Esophagus muscularis mucosa (tissue), 4 donors: ENCODE results near the gene EXOC7. TPM values are rescaled to one million over a fixed set of nuclear protein-coding genes. Genes with fewer than 3 reads are reported as not detected.

ENCODE experiments used
- DNase-seq: peaks from one replicate; pipeline ENCODE4 v3.0.0-alpha.2; 2017; ENCODE audit errors: extremely low spot score
- H3K27ac ChIP-seq, 4 donors: fragments of 200-600 bp; sonication (generic); replicated peaks in 1 of 4; 1 replicate in 3 of 4; 2 replicates in 1 of 4; pipeline ENCODE4 v1.5.1; 2016 to 2019; ENCODE audit warnings: mild to moderate bottlenecking in 1 of 4
- H3K27me3 ChIP-seq, 4 donors: fragments of 200-600 bp; sonication (generic); one replicate each; pipeline versions ENCODE4 v1.5.1 to v1.6.0; 2016 to 2019
- H3K36me3 ChIP-seq, 4 donors: fragments of 200-600 bp; sonication (generic); one replicate each; pipeline ENCODE4 v1.5.1; 2016 to 2019
- H3K4me1 ChIP-seq, 4 donors: fragments of 200-600 bp; sonication (generic); one replicate each; pipeline ENCODE4 v1.5.1; 2016 to 2019
- H3K4me3 ChIP-seq, 4 donors: fragments of 200-600 bp; sonication (generic); 1 replicate in 2 of 4; 2 replicates in 2 of 4; pipeline ENCODE4 v1.5.1; 2016 to 2019; ENCODE audit warnings: mild to moderate bottlenecking in 4 of 4, moderate library complexity in 1 of 4
- H3K9me3 ChIP-seq, 4 donors: fragments of 200-600 bp; sonication (generic); 1 replicate in 3 of 4; 2 replicates in 1 of 4; pipeline ENCODE4 v1.5.1; 2016 to 2019
- CTCF ChIP-seq, 3 experiments: fragments of 200-600 bp in 2 of 3; fragments of 450-650 bp in 1 of 3; sonication (generic) in 2 of 3; IDR thresholded peaks; one replicate each; pipeline ENCODE4 v1.5.1; 2017 to 2019; ENCODE audit warnings: antibody characterized with exemption in 3 of 3, mild to moderate bottlenecking in 2 of 3, moderate library complexity in 1 of 3
- EP300 ChIP-seq: sonication (generic); formaldehyde crosslinking; IDR thresholded peaks from one replicate; pipeline ENCODE4 v1.6.1; 2017; ENCODE audit warnings: antibody characterized with exemption
- POLR2A ChIP-seq: fragments of 450-650 bp; IDR thresholded peaks from one replicate; pipeline ENCODE4 v1.6.1; 2017; ENCODE audit warnings: antibody characterized with exemption, moderate library complexity, mild to moderate bottlenecking, low read depth
- POLR2AphosphoS5 ChIP-seq, 2 donors: sonication (generic); formaldehyde crosslinking; IDR thresholded peaks; one replicate each; pipeline ENCODE4 v1.6.1; 2017; ENCODE audit warnings: antibody characterized with exemption in 2 of 2
- WGBS: methylation state at CpG from one replicate; pipeline ENCODE4 v1.1.5; 2018; 5-methylcytosine and 5-hydroxymethylcytosine counted together
- intact Hi-C: fragments of 100-400 bp; cut with DNase I; formaldehyde crosslinking; loops from one replicate; pipeline ENCODE4 v1.15.1; 2023
- total RNA-seq, 4 donors: library from RNA; depleted of rRNA; stranded (reverse); fragments of >200 nt; gene quantifications; one replicate each; pipeline versions ENCODE4 v1.1.0 to v1.2.1, GENCODE V29; 2016

Gene EXOC7
- total RNA-seq, 4 donors from 2014 or later, result 65.2 to 94.4 (median 77.1) TPM

- Histone ChIP-seq H3K4me3 (no peak overlapping the region), H3K4me1 (peaks cover 0 to 8% (median 5%) of the 10 kb centered on the region in 4 donors), H3K9me3 (no peaks in the 10 kb centered on the region), H3K36me3 (peaks cover 63 to 85% (median 80%) of the 10 kb centered on the region in 4 donors), H3K27me3 (peaks cover 0 to under 1% (median 0%) of the 10 kb centered on the region in 4 donors), H3K27ac (no peak overlapping the region)
- TF ChIP-seq EP300, result no peak
- no peak for TF ChIP-seq POLR2A
- TF ChIP-seq POLR2AphosphoS5 (IDR thresholded peaks at IDR 0.05), result no peak
- no peak for TF ChIP-seq CTCF (IDR thresholded peaks at IDR 0.05)
- no peak for DNase-seq
- intact Hi-C loops, result no loop called here
- 74% methylated on average over 15 of the region's 17 CpGs for WGBS
Observed at GRCh38 chr17:76085066-76085730, 18.4 kb downstream of the EXOC7 start.

DNA sequence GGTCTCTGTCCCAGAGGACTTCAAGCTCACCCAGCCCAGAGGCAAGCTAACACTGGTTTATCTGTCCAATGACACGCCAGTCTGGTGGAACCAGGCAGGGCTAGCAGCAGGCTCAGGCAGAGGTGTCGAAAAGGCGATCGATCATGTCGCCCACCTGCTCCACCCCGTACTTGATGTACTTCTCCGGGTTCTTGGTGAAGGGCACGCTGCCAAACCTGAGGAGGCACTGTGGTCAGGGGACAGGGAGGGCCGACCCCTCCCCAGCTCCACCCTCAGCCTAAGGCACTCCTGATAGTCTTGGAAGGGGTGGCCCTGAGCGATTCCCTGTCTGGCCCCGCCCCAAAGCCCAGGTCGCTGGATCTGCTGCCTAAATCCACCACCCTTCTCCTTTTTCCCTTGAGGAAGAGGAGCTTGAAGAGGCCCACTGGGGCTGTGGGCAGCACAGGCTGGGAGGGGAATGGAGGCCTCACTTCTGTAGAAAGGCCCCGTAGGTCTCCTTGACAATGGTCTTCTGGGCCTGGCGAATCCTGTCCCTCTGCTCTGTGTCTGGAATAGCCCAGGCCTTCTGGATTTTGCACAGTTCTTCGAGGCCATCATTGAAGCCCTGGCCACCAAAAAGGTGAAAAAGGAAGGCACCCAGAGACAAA lies 19.9 kb downstream of the EXOC7 start:
- WGBS, result 83% methylated on average over 12 of the region's 15 CpGs
- no peak for DNase-seq
- H3K27me3 ChIP-seq, result peaks cover 0 to 16% (median 5%) of the 10 kb centered on the region in 4 donors
- H3K4me3 ChIP-seq, result no peak overlapping the region
- H3K4me1 ChIP-seq, result peaks cover 6 to 20% (median 12%) of the 10 kb centered on the region in 4 donors
- TF ChIP-seq POLR2AphosphoS5 (IDR thresholded peaks at IDR 0.05) (no peak), POLR2A (no peak), CTCF (IDR thresholded peaks at IDR 0.05) (no peak), EP300 (no peak)
- no peaks in the 10 kb centered on the region for H3K9me3 ChIP-seq
- peaks cover 48 to 70% (median 65%) of the 10 kb centered on the region in 4 donors for H3K36me3 ChIP-seq
- intact Hi-C loops, result no loop called here
- no peak overlapping the region for H3K27ac ChIP-seq

- DNase-seq, result no peak
- Histone ChIP-seq H3K27ac (no peak overlapping the region), H3K4me1 (peaks cover 6 to 20% (median 12%) of the 10 kb centered on the region in 4 donors), H3K36me3 (peaks cover 38 to 59% (median 54%) of the 10 kb centered on the region in 4 donors), H3K27me3 (peaks cover 0 to 27% (median 9%) of the 10 kb centered on the region in 4 donors), H3K9me3 (no peaks in the 10 kb centered on the region), H3K4me3 (no peak overlapping the region)
- 81% methylated on average over 18 of the region's 20 CpGs for WGBS
- no peak for TF ChIP-seq POLR2AphosphoS5 (IDR thresholded peaks at IDR 0.05)
- no peak for TF ChIP-seq POLR2A
- TF ChIP-seq CTCF (IDR thresholded peaks at IDR 0.05), result no peak
- no peak for TF ChIP-seq EP300
- intact Hi-C loops, result no loop called here
Observed at GRCh38 chr17:76082326-76083251, 21.0 kb downstream of the EXOC7 start.

DNA sequence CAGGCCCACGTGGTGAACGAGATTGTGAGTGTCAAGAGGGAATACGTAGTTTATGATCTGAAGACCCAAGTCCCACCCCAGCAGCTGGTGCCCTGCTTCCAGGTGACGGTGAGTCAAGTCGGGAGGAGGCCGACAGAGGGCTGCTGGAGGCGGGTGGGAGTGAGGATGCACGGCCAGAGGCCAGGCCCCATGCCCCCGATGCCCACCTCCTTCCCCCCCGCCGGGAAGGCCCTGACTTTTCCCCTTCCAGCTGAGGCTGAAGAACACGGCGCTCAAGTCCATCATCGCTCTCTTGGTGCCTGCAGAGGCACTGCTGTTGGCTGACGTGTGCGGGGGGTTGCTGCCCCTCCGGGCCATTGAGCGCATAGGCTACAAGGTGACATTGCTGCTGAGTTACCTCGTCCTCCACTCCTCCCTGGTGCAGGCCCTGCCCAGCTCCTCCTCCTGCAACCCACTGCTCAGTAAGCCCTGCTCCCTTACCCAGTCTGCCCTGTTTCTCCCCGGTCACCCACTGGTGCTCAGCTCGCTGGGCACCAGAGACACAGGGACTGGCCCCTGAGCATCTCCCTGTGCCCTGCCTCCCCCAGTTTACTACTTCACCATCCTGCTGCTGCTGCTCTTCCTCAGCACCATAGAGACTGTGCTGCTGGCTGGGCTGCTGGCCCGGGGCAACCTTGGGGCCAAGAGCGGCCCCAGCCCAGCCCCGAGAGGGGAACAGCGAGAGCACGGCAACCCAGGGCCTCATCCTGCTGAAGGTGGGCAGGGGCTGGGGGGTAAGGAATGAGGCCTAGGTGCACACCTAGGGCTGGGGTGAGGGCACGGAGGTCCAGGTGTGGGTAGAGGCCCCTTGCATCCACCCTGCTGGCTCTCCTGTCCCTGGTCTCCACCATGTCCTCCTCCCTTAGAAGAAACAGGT lies 22.0 kb downstream of the EXOC7 start:
- intact Hi-C loops, result no loop called here
- WGBS, result 61% methylated on average over 13 of the region's 27 CpGs

More for the DNA sequence above, 22.0 kb downstream of the EXOC7 start:
- H3K27me3 ChIP-seq, result peaks cover 0 to 37% (median 19%) of the 10 kb centered on the region in 4 donors
- TF ChIP-seq POLR2AphosphoS5 (IDR thresholded peaks at IDR 0.05) (no peak), CTCF (IDR thresholded peaks at IDR 0.05) (no peak), POLR2A (no peak), EP300 (no peak)
- no peak overlapping the region for H3K4me3 ChIP-seq
- H3K27ac ChIP-seq, result no peak overlapping the region
- DNase-seq, result no peak
- peaks cover 14 to 29% (median 20%) of the 10 kb centered on the region in 4 donors for H3K4me1 ChIP-seq
- H3K36me3 ChIP-seq, result peaks cover 29 to 48% (median 44%) of the 10 kb centered on the region in 4 donors
- H3K9me3 ChIP-seq, result no peaks in the 10 kb centered on the region
